HL-60/S4 treated with retinoic acid at 250 ng/mL for 4 days and 3 days (cell line): Measurements from ENCODE around the gene EPS8L2.
"Not testable (repeated sequence)": the region's sequence is repeated elsewhere in the genome, so short reads cannot be mapped to it uniquely, and the experiment has no call there.

Experiments used
- in situ Hi-C: fragments of 300-500 bp; cut with MboI; formaldehyde crosslinking; loops from 2 replicates; pipeline ENCODE4 v1.7.0; 2022; ENCODE audit warnings: low sequenced_read_pairs

Gene EPS8L2

GRCh38 chr11:689625-690024 lies 16.4 kb upstream of the EPS8L2 start:
- in situ Hi-C loops: no loop called here

- in situ Hi-C loops: not testable (repeated sequence)
These were observed 15.8 kb upstream of the EPS8L2 start for GRCh38 chr11:690244-690643.

- in situ Hi-C loops: no loop called here
These were observed 15.0 kb upstream of the EPS8L2 start for GRCh38 chr11:690738-691633.

- in situ Hi-C loops: no loop called here
These were observed 14.1 kb upstream of the EPS8L2 start for GRCh38 chr11:691710-692590.

GRCh38 chr11:692824-693414 lies 13.1 kb upstream of the EPS8L2 start:
- in situ Hi-C loops: no loop called here

- in situ Hi-C loops: no loop called here
These were observed 12.6 kb upstream of the EPS8L2 start for GRCh38 chr11:693415-693831.

- in situ Hi-C loops: no loop called here
These were observed 12.0 kb upstream of the EPS8L2 start for GRCh38 chr11:693887-694562.

GRCh38 chr11:694563-695287 lies 11.3 kb upstream of the EPS8L2 start, which contains the start of gene DEAF1:
TSS of gene DEAF1 (minus strand) at chr11:695222. CDS start at chr11:695047, 175 bp downstream.
- in situ Hi-C loops: no loop called here

GRCh38 chr11:695288-695537 lies 10.8 kb upstream of the EPS8L2 start:
- in situ Hi-C loops: no loop called here

GRCh38 chr11:695538-696248 lies 10.3 kb upstream of the EPS8L2 start, which contains the start of gene TMEM80:
TSS of gene TMEM80 (plus strand) at chr11:695816. CDS start at chr11:695828, 12 bp downstream.
- in situ Hi-C loops: no loop called here

GRCh38 chr11:696955-697491 lies 9.0 kb upstream of the EPS8L2 start:
- in situ Hi-C loops: no loop called here

GRCh38 chr11:697811-698311 lies 8.2 kb upstream of the EPS8L2 start:
- in situ Hi-C loops: no loop called here

- in situ Hi-C loops: no loop called here
These were observed 7.4 kb upstream of the EPS8L2 start for GRCh38 chr11:698493-699115.

- in situ Hi-C loops: no loop called here
These were observed 6.9 kb upstream of the EPS8L2 start for GRCh38 chr11:699116-699508.

GRCh38 chr11:699753-700152 lies 6.3 kb upstream of the EPS8L2 start:
- in situ Hi-C loops: no loop called here

- in situ Hi-C loops: no loop called here
These were observed 4.1 kb upstream of the EPS8L2 start for GRCh38 chr11:701741-702461.

- in situ Hi-C loops: no loop called here
These were observed 3.3 kb upstream of the EPS8L2 start for GRCh38 chr11:702462-703461.
